HG02884 (cell line): ENCODE results near the gene ADRA2A.

Source experiments
- ATAC-seq: cut with Tn5 transposase; IDR thresholded peaks from one replicate; pipeline ENCODE4 v1.9.1; 2021; ENCODE audit warnings: mild to moderate bottlenecking, moderate library complexity; ENCODE audit not compliant: unreplicated experiment

ADRA2A gene

GRCh38 chr10:111130471-111130870 lies 53.6 kb downstream of the ADRA2A start:
- ATAC-seq: no peak
